ENCODE results near the gene NRIP1. TPM values are rescaled to one million over a fixed set of nuclear protein-coding genes. Genes with fewer than 3 reads are reported as not detected.

NRIP1 gene
- total RNA-seq, 1 experiment from 2014 or later, result 10.4 TPM

DNA sequence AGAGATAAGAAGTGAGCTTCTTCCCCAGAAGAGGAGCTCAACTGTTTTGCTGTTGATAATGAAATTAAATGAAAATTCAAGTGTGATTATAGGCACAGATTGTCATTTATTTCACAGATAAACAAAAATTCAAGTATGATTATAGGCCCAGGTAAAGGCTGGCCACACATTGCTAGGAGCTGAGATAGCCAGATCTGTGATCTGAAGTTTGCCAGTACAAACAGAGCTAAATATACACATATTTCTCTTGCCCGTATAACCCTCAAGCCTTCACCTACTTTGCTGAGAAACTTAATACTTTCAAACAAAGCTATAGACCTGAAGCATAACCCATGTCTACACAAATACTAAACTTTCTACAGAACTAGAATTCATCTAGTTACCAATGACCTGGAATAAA is 31.3 kb upstream of the NRIP1 start:
- Histone ChIP-seq H3K14ac (ENCODE audit: insufficient read depth, low read length) (no peak overlapping the region), H3K79me1 (ENCODE audit: insufficient read depth, low read depth, low read length, poor library complexity, severe bottlenecking) (no peaks in the 10 kb centered on the region), H2BK15ac (ENCODE audit: low read depth, low read length) (no peak overlapping the region), H3K9me3 (ENCODE audit: control insufficient read depth, low read depth, low read length) (no peaks in the 10 kb centered on the region), H2AK5ac (ENCODE audit: insufficient read length, low read length) (no peak overlapping the region), H2BK12ac (ENCODE audit: insufficient read length, low read depth, low read length) (no peak overlapping the region), H3K23me2 (ENCODE audit: insufficient read length, low read depth, low read length, poor library complexity, severe bottlenecking) (no peaks in the 10 kb centered on the region), H3K4ac (ENCODE audit: low read depth, low read length) (no peak overlapping the region), H2BK120ac (ENCODE audit: low read depth, low read length, poor library complexity, severe bottlenecking) (no peak overlapping the region), H3K18ac (ENCODE audit: insufficient read length, low read depth, low read length) (no peak overlapping the region), H4K5ac (ENCODE audit: insufficient read length, low read depth, low read length) (no peak overlapping the region), H2BK20ac (ENCODE audit: low read depth, low read length, poor library complexity, severe bottlenecking) (no peak overlapping the region), H2BK5ac (ENCODE audit: insufficient read length, low read length) (no peak overlapping the region), H3K4me1 (ENCODE audit: insufficient read depth, low read length) (no peaks in the 10 kb centered on the region), H3K23ac (ENCODE audit: insufficient read length, low read depth, low read length) (no peak overlapping the region), H3K9ac (ENCODE audit: extremely low read depth, insufficient read length, low read length) (no peak overlapping the region), H3K27ac (ENCODE audit: insufficient read length, low read depth, low read length) (no peak overlapping the region), H4K20me1 (ENCODE audit: control insufficient read depth, insufficient read depth, insufficient read length) (no peaks in the 10 kb centered on the region), H2AFZ (ENCODE audit: low read length) (no peak overlapping the region), H3K79me2 (ENCODE audit: insufficient read depth, low read length) (no peaks in the 10 kb centered on the region), H3T11ph (ENCODE audit: low read length) (no peak overlapping the region), H4K91ac (ENCODE audit: insufficient read length, low read depth, low read length) (no peak overlapping the region), H3K56ac (ENCODE audit: insufficient read length, low read depth, low read length) (no peak overlapping the region), H3K27me3 (ENCODE audit: insufficient read depth, low read length) (no peaks in the 10 kb centered on the region), H3K4me2 (ENCODE audit: insufficient read depth, insufficient read length, low read length) (no peak overlapping the region), H4K8ac (replicated peaks; ENCODE audit: insufficient read length, low read depth, low read length) (no peak overlapping the region)
- DNase-seq, result no peak
- H3K27ac Mint-ChIP-seq, result no peak overlapping the region
- no peaks in the 10 kb centered on the region for H3K27me3 Mint-ChIP-seq (ENCODE audit: low read depth)
- no peak overlapping the region for H3K4me3 Mint-ChIP-seq
- no peak for TF ChIP-seq CTCF (conservative IDR thresholded peaks at IDR 0.05)
- H3K9me3 Mint-ChIP-seq, result no peaks in the 10 kb centered on the region
- peaks cover 5 to 20% of the 10 kb centered on the region in 2 experiments for H3K4me1 Mint-ChIP-seq
- no CpG with 5 or more reads among the region's 1 CpG for WGBS (ENCODE audit: extremely low coverage, insufficient read length, low lambda C conversion rate)
- no peaks in the 10 kb centered on the region; a peak in 1 of 7 replicates for H3K36me3 Mint-ChIP-seq (ENCODE audit: insufficient read depth in 1 of 3, low read depth in 3 of 3)
